ENCODE results near the gene COL23A1.

- TF ChIP-seq, protein P1, sequence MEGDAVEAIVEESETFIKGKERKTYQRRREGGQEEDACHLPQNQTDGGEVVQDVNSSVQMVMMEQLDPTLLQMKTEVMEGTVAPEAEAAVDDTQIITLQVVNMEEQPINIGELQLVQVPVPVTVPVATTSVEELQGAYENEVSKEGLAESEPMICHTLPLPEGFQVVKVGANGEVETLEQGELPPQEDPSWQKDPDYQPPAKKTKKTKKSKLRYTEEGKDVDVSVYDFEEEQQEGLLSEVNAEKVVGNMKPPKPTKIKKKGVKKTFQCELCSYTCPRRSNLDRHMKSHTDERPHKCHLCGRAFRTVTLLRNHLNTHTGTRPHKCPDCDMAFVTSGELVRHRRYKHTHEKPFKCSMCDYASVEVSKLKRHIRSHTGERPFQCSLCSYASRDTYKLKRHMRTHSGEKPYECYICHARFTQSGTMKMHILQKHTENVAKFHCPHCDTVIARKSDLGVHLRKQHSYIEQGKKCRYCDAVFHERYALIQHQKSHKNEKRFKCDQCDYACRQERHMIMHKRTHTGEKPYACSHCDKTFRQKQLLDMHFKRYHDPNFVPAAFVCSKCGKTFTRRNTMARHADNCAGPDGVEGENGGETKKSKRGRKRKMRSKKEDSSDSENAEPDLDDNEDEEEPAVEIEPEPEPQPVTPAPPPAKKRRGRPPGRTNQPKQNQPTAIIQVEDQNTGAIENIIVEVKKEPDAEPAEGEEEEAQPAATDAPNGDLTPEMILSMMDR (conservative IDR thresholded peaks at IDR 0.05; ENCODE audit: low read depth, low read length): no peak
- TF ChIP-seq EZH2 (IDR thresholded peaks at IDR 0.05; ENCODE audit: low read length, unreplicated experiment): no peak
Measured at GRCh38 chr5:178473854-178474253, 116.3 kb downstream of the COL23A1 start.

Data from PC-3 (cell line).